Measurements from ENCODE around the gene IFIT2.
A peak's percentile ranks its signal among the peaks of the same experiment; 100 is the strongest.
"Not testable (repeated sequence)": the region's sequence is repeated elsewhere in the genome, so short reads cannot be mapped to it uniquely, and the experiment has no call there.

The IFIT2 gene

GRCh38 chr10:89308266-89308665 is 6.4 kb downstream of the IFIT2 start:
- DNase-seq (ENCODE audit: low spot score): no peak

- no peak for DNase-seq (ENCODE audit: low spot score)
These were observed 6.9 kb downstream of the IFIT2 start for GRCh38 chr10:89308736-89309135.

- no peak for DNase-seq (ENCODE audit: low spot score)
These were observed 7.6 kb downstream of the IFIT2 start for GRCh38 chr10:89309156-89310055.

- DNase-seq (ENCODE audit: low spot score): no peak
These were observed 8.4 kb downstream of the IFIT2 start for GRCh38 chr10:89310056-89310893.

- no peak for DNase-seq (ENCODE audit: low spot score)
These were observed 11.1 kb downstream of the IFIT2 start for GRCh38 chr10:89312973-89313372.

- no peak for DNase-seq (ENCODE audit: low spot score)
These were observed 12.8 kb downstream of the IFIT2 start for GRCh38 chr10:89314676-89315075.

- DNase-seq (ENCODE audit: low spot score): not testable (repeated sequence)
These were observed 16.2 kb downstream of the IFIT2 start for GRCh38 chr10:89318047-89318446.

GRCh38 chr10:89325081-89325480 is 23.2 kb downstream of the IFIT2 start:
- not testable (repeated sequence) for DNase-seq (ENCODE audit: low spot score)

- not testable (repeated sequence) for DNase-seq (ENCODE audit: low spot score)
These were observed 24.0 kb downstream of the IFIT2 start for GRCh38 chr10:89325856-89326255.

- peak; percentile 32 for DNase-seq (ENCODE audit: low spot score)
These were observed 26.1 kb downstream of the IFIT2 start, which contains the start of gene IFIT3 for GRCh38 chr10:89327803-89328441. TSS of gene IFIT3 (plus strand) at chr10:89327997. CDS start at chr10:89328074, 77 bp downstream.

GRCh38 chr10:89329151-89329550 is 27.3 kb downstream of the IFIT2 start:
- DNase-seq (ENCODE audit: low spot score): no peak

GRCh38 chr10:89330014-89330413 is 28.2 kb downstream of the IFIT2 start:
- DNase-seq (ENCODE audit: low spot score): not testable (repeated sequence)

GRCh38 chr10:89330537-89331212 is 28.8 kb downstream of the IFIT2 start:
- DNase-seq (ENCODE audit: low spot score): no peak

GRCh38 chr10:89331487-89332122 is 29.8 kb downstream of the IFIT2 start:
- not testable (repeated sequence) for DNase-seq (ENCODE audit: low spot score)

- DNase-seq (ENCODE audit: low spot score): no peak
These were observed 30.3 kb downstream of the IFIT2 start for GRCh38 chr10:89332123-89332633.

GRCh38 chr10:89335226-89335625 is 33.4 kb downstream of the IFIT2 start:
- no peak for DNase-seq (ENCODE audit: low spot score)

- no peak for DNase-seq (ENCODE audit: low spot score)
These were observed 34.4 kb downstream of the IFIT2 start for GRCh38 chr10:89336241-89336640.

GRCh38 chr10:89337484-89337883 is 35.6 kb downstream of the IFIT2 start:
- no peak for DNase-seq (ENCODE audit: low spot score)

GRCh38 chr10:89338713-89339112 is 36.9 kb downstream of the IFIT2 start:
- no peak for DNase-seq (ENCODE audit: low spot score)

GRCh38 chr10:89339875-89340274 is 38.0 kb downstream of the IFIT2 start:
- no peak for DNase-seq (ENCODE audit: low spot score)

- no peak for DNase-seq (ENCODE audit: low spot score)
These were observed 39.8 kb downstream of the IFIT2 start for GRCh38 chr10:89341649-89342048.
